K562 (cell line): Measurements from ENCODE around the gene MC3R. TPM values are rescaled to one million over a fixed set of nuclear protein-coding genes. Genes with fewer than 3 reads are reported as not detected.

Source experiments
- ATAC-seq: fragments of 200-7000 bp; cut with Tn5 transposase; 3 replicates; pipeline ENCODE4 v1.9.1; 2020; ENCODE audit warnings: moderate library complexity
- Bru-seq: library from RNA; stranded (reverse); fragments of 400-500 nt; gene quantifications from one replicate; lab custom pipeline; 2021; lab: Mats Ljungman, UMichigan
- BruChase-seq, 2 experiments: library from RNA; stranded (reverse); fragments of 400-500 nt; gene quantifications; one replicate each; lab custom pipeline; 2021; lab: Mats Ljungman, UMichigan
- BruUV-seq: library from RNA; stranded (reverse); fragments of 400-500 nt; replicated peaks from 2 replicates; lab custom pipeline; 2021; lab: Mats Ljungman, UMichigan
- CTCF ChIA-PET: fragments of 300-600 bp; formaldehyde crosslinking; extraction: SDS; loops from one replicate; lab custom pipeline; 2021; ENCODE audit warnings: low intra/inter-chr PET ratio; lab: Yijun Ruan, JAX
- POLR2A ChIA-PET: fragments of 300-600, 350-650 bp; sonication (Branson Sonifier 250); formaldehyde crosslinking; extraction: SDS; loops from one replicate; lab custom pipeline; 2021; ENCODE audit warnings: antibody characterized with exemption, inconsistent platforms; lab: Yijun Ruan, JAX
- DNase-seq, 4 experiments: peaks; one replicate each; pipeline versions ENCODE4 v3.0.0 to v3.0.0-alpha.2; 2011 to 2018; ENCODE audit warnings: low spot score in 3 of 4, mixed read lengths in 3 of 4; ENCODE audit errors: extremely low read depth in 1 of 4
- FAIRE-seq: peaks from 2 replicates; lab custom pipeline; 2011; peaks lifted over from hg19 to GRCh38; lab: Jason Lieb, UNC
- H2AFZ ChIP-seq: 2 replicates; pipeline ENCODE4 v1.6.0; 2011; ENCODE audit warnings: low read depth, low read length, control low read depth, inconsistent platforms
- H3K27ac ChIP-seq: fragments of 200-600 bp; 3 replicates; pipeline ENCODE4 v1.8.0; 2011; ENCODE audit warnings: low read depth, mild to moderate bottlenecking, control low read depth, inconsistent platforms, low read length, moderate library complexity, mixed read lengths; ENCODE audit errors: extremely low read depth
- H3K27me3 ChIP-seq, 2 experiments: fragments of 300-600 bp in 1 of 2; 2 replicates in 1 of 2; 3 replicates in 1 of 2; pipeline versions ENCODE4 v1.6.0 to v1.8.0; 2011; ENCODE audit warnings: inconsistent platforms in 2 of 2, low read length in 2 of 2, mild to moderate bottlenecking in 1 of 2, mixed read lengths in 1 of 2, moderate library complexity in 1 of 2; ENCODE audit not compliant: control insufficient read depth in 2 of 2, insufficient read depth in 2 of 2
- H3K36me3 ChIP-seq: fragments of 300-600 bp; 3 replicates; pipeline ENCODE4 v1.8.0; 2011; ENCODE audit warnings: mild to moderate bottlenecking, low read length, inconsistent platforms; ENCODE audit not compliant: control insufficient read depth, insufficient read depth
- H3K4me1 ChIP-seq, 2 experiments: fragments of 200-600 bp in 1 of 2; replicated peaks in 1 of 2; 2 replicates in 1 of 2; 3 replicates in 1 of 2; pipeline versions ENCODE4 v1.5.1 to v1.8.0; 2011; ENCODE audit warnings: inconsistent platforms in 2 of 2, low read length in 2 of 2, mild to moderate bottlenecking in 1 of 2, mixed read lengths in 1 of 2, moderate library complexity in 1 of 2; ENCODE audit not compliant: control insufficient read depth in 2 of 2, insufficient read depth in 2 of 2
- H3K4me2 ChIP-seq: 2 replicates; pipeline ENCODE4 v1.6.1; 2011; ENCODE audit warnings: low read length, control low read depth, inconsistent platforms, mixed read lengths; ENCODE audit not compliant: insufficient read depth
- H3K4me3 ChIP-seq: fragments of 200-600 bp; sonication (generic), shearing (Covaris generic); 2 replicates; pipeline ENCODE4 v1.5.1; 2016; ENCODE audit warnings: control low read depth, inconsistent platforms
- H3K79me2 ChIP-seq: fragments of 200-600 bp; 3 replicates; pipeline ENCODE4 v1.8.0; 2011; ENCODE audit warnings: low read length, inconsistent platforms; ENCODE audit not compliant: control insufficient read depth, insufficient read depth
- H3K9ac ChIP-seq, 2 experiments: 2 replicates each; pipeline versions ENCODE4 v1.6.0 to v1.6.1; 2011; ENCODE audit warnings: low read depth in 2 of 2, low read length in 2 of 2, control low read depth in 1 of 2, inconsistent platforms in 1 of 2, mild to moderate bottlenecking in 1 of 2, mixed read lengths in 1 of 2; ENCODE audit not compliant: insufficient read depth in 1 of 2
- H3K9me1 ChIP-seq: one replicate; pipeline ENCODE4 v1.6.0; 2011; ENCODE audit warnings: inconsistent platforms, mild to moderate bottlenecking, low read length, moderate library complexity; ENCODE audit not compliant: control insufficient read depth, insufficient read depth
- H3K9me3 ChIP-seq: replicated peaks from 2 replicates; pipeline ENCODE4 v1.5.1; 2011; ENCODE audit warnings: low read depth, low read length, inconsistent platforms; ENCODE audit not compliant: control insufficient read depth, insufficient read depth
- H4K20me1 ChIP-seq: replicated peaks from 2 replicates; pipeline ENCODE4 v1.6.1; 2011; ENCODE audit warnings: low read length, inconsistent platforms, mixed read lengths; ENCODE audit not compliant: control insufficient read depth, insufficient read depth
- BRCA1 ChIP-seq, 2 experiments: fragments of 450-650 bp in 1 of 2; sonication (generic) in 1 of 2; formaldehyde crosslinking in 1 of 2; IDR thresholded peaks; 2 replicates each; pipeline versions ENCODE4 v1.5.0 to v1.6.1; 2017 to 2020; ENCODE audit warnings: mild to moderate bottlenecking in 1 of 2, missing genetic modification reagents in 1 of 2
- CBX2 ChIP-seq: fragments of 200-600 bp; sonication (generic); IDR thresholded peaks from one replicate; pipeline ENCODE4 v1.6.1; 2012; ENCODE audit warnings: mild to moderate bottlenecking, low read length, inconsistent platforms; ENCODE audit not compliant: insufficient read depth, poor library complexity, severe bottlenecking
- PBX2 ChIP-seq, 2 experiments: IDR thresholded peaks in 1 of 2; conservative IDR thresholded peaks in 1 of 2; 2 replicates each; pipeline ENCODE4 v1.6.1; 2016; ENCODE audit warnings: low read depth in 2 of 2, mild to moderate bottlenecking in 1 of 2, missing compliant biosample characterization in 1 of 2, missing genetic modification characterization in 1 of 2, moderate library complexity in 1 of 2
- PCBP1 ChIP-seq: fragments of 200-400 bp; formaldehyde crosslinking; IDR thresholded peaks from 2 replicates; pipeline ENCODE4 v1.6.1; 2018; ENCODE audit warnings: mild to moderate bottlenecking, low read depth, low read length; ENCODE audit not compliant: poor library complexity, severe bottlenecking
- SRSF7 ChIP-seq: fragments of 200-400 bp; formaldehyde crosslinking; optimal IDR thresholded peaks from 2 replicates; pipeline ENCODE3; 2017; ENCODE audit warnings: mild to moderate bottlenecking, low read depth, low read length
- ZC3H4 ChIP-seq: sonication (generic); formaldehyde crosslinking; IDR thresholded peaks from 2 replicates; pipeline ENCODE4 v1.9.0; 2021; ENCODE audit warnings: missing genetic modification reagents, borderline replicate concordance
- ZNF212 ChIP-seq: fragments of 450-650 bp; formaldehyde crosslinking; IDR thresholded peaks from 2 replicates; pipeline ENCODE4 v1.4.0; 2020; ENCODE audit warnings: mild to moderate bottlenecking
- WGBS: fragments of 100-300 bp; shearing (Covaris generic); methylation state at CpG from one replicate; pipeline ENCODE4 v1.1.6; 2016; ENCODE audit warnings: low coverage, mixed read lengths; ENCODE audit not compliant: insufficient coverage; ENCODE audit errors: missing lambda C conversion rate; 5-methylcytosine and 5-hydroxymethylcytosine counted together
- in situ Hi-C: fragments of 300-500 bp; cut with MboI; formaldehyde crosslinking; loops from 4 replicates; pipeline ENCODE4 v1.15.0; 2018; ENCODE audit warnings: inconsistent platforms, mixed read lengths
- intact Hi-C: fragments of 100-400 bp; cut with micrococcal nuclease; formaldehyde crosslinking; loops from 2 replicates; pipeline ENCODE4 v1.14.2; 2022
- long read RNA-seq, 3 experiments: library from polyadenylated mRNA in 2 of 3; library from RNA in 1 of 3; unstranded in 2 of 3; stranded (forward) in 1 of 3; transcript quantifications; one replicate each; pipeline ENCODE4 v2.0.0, GENCODE V29; 2019 to 2022
- polyA minus RNA-seq, 3 experiments: library from RNA; depleted of rRNA, polyadenylated mRNA; stranded (reverse); fragments of >200 nt; gene quantifications; 2 replicates each; pipeline ENCODE4 v1.2.3, GENCODE V29; 2011
- polyA plus RNA-seq, 8 experiments: library from polyadenylated mRNA; depleted of rRNA in 4 of 8; stranded (reverse) in 5 of 8; unstranded in 3 of 8; fragments of >200 nt; fragmentation: Nextera tagmentation in 2 of 8; fragmentation: Illumina TruSeq in 1 of 8; extraction: Ambion mirVana in 2 of 8; extraction: Trizol in 1 of 8; gene quantifications; 2 replicates each; pipeline versions ENCODE4 v1.2.1 to v1.2.3, GENCODE V29; 2011 to 2014; ENCODE audit warnings: inconsistent platforms in 1 of 8, missing spikeins in 1 of 8
- total RNA-seq, 7 experiments: library from RNA; depleted of rRNA in 6 of 7; stranded (reverse); fragments of >200 nt in 6 of 7; fragmentation: Illumina TruSeq in 2 of 7; extraction: Trizol in 2 of 7; gene quantifications; 2 replicates each; pipeline versions ENCODE4 v1.2.1 to v1.2.3, GENCODE V29; 2011 to 2021; ENCODE audit warnings: low replicate concordance in 1 of 7

Gene MC3R
- not detected in 2 replicates for total RNA-seq (2011; cell fraction: chromatin; rRNA removed; ENCODE audit: low replicate concordance)
- total RNA-seq (2011; cell fraction: nucleolus; rRNA removed) = not detected in 2 replicates
- total RNA-seq (2011; cell fraction: nucleoplasm; rRNA removed) = not detected in 2 replicates
- total RNA-seq (2014; rRNA removed) (not detected in 2 replicates), total RNA-seq (2014; rRNA removed; fragmentation: Illumina TruSeq; extraction: Trizol) (not detected in 2 replicates), total RNA-seq (2015; rRNA removed; fragmentation: Illumina TruSeq; extraction: Trizol) (not detected in 2 replicates), total RNA-seq (2021) (not detected in 2 replicates), polyA plus RNA-seq (2011; rRNA removed) (not detected in 2 replicates), polyA plus RNA-seq (2014; fragmentation: Illumina TruSeq; extraction: Trizol) (not detected in 2 replicates), polyA plus RNA-seq (2014; fragmentation: Nextera tagmentation; extraction: Ambion mirVana) (not detected), polyA plus RNA-seq (2014; rRNA removed) (not detected in 2 replicates), polyA minus RNA-seq (2011; rRNA and poly(A)+ RNA removed) (not detected in 2 replicates), Bru-seq, nascent RNA (not detected), BruChase-seq, experiment 1, labeled RNA remaining after a 2-hour chase (not detected), BruChase-seq, experiment 2, labeled RNA remaining after a 6-hour chase (not detected)
- not detected in 2 replicates for polyA plus RNA-seq (2011; cell fraction: cytosol; rRNA removed)
- not detected in 2 replicates for polyA plus RNA-seq (2011; cell fraction: nucleus; rRNA removed)
- not detected in 2 replicates for polyA plus RNA-seq (2012)
- polyA minus RNA-seq (2011; cell fraction: cytosol; rRNA and poly(A)+ RNA removed) = not detected in 2 replicates
- not detected in 2 replicates for polyA minus RNA-seq (2011; cell fraction: nucleus; rRNA and poly(A)+ RNA removed)
- long read RNA-seq, experiment 1 = 0 reads
- long read RNA-seq, experiment 2 = 0 reads
- long read RNA-seq, experiment 3 = 0 reads

DNA sequence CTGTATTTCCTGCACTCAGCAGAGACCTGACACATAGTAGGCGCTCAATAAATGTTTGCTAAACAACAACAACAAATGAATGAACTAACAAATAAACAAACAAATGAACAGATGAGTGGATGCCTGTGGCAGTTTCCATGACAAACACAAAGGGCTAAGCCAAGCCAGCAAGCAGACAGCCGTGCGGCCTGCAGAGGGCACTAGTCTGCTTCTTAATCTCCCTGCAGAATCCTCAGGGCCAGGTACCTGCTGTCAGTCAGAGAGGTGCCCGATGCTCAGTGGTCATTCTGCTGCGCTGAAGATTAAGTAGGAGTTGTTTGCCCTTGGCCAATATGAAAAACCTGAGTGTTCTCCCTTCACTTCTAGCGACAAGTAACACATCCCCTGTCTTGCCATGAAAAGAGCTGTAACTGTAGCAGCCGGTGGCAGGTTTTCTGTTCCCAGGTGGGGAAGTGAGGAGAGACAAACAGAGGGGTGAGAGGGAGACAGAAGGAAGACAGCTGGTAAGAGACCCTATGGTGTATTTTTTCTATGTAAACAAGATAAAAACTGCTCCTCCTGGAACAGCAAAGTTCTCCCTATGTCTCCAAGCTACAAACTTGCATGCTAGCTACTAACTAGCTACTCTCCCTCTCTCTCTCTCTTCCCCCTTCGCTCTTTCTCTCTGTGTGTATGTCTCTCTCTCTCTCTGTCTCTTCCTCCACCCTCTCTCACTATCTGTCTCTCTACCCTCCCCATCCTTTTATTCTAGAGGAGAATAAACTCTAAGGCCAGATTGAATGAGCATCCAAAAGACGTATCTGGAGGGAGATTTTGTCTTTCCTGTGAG lies at the start of gene MC3R:
MC3R (plus strand) TSS at position 779 of the 829 bp plus-strand sequence. CDS start 112 bp downstream, outside the sequence.
- BruUV-seq = no TSS peak
- Histone ChIP-seq H3K27ac (no peak within 1 kb of the TSS), H3K9me1 (no peaks in the 10 kb centered on the region), H4K20me1 (no peaks in the 10 kb centered on the region), H2AFZ (no peak within 1 kb of the TSS), H3K36me3 (no peaks in the 10 kb centered on the region), H3K9me3 (no peaks in the 10 kb centered on the region; the same call in 1 of the 2 replicates), H3K4me3 (no peak within 1 kb of the TSS), H3K9ac (no peak within 1 kb of the TSS), H3K4me2 (no peak within 1 kb of the TSS), H3K27me3 (peaks cover 0 to 7% of the 10 kb centered on the region in 2 experiments; a peak in 2 of 5 replicates), H3K79me2 (no peaks in the 10 kb centered on the region), H3K4me1 (no peaks in the 10 kb centered on the region; a peak in 1 of 5 replicates)
- in situ Hi-C loops (loop anchor here (25.0 kb wide), 1 partner anchor 1586 kb away; no protein-coding TSS in a partner anchor), intact Hi-C loops (loop anchor here (1.0 to 2.0 kb wide), 4 partner anchors 95 to 1599 kb away; no protein-coding TSS in a partner anchor)
- ATAC-seq (peak; percentile 94), DNase-seq (peak; percentile 42 to 61 (median 47)), FAIRE-seq (peak; percentile 76)
- 0% methylated on average over 9 of the region's 9 CpGs for WGBS
- ChIA-PET POLR2A (no interaction called here), CTCF (interaction anchor here (1.0 to 2.0 kb wide), 4 partner anchors 96 to 1599 kb away, joined by 3 to 13 read pairs (median 3); no protein-coding TSS in a partner anchor)
- TF ChIP-seq ZNF212 (CRISPR knock-in tag) = no peak
- TF ChIP-seq ZC3H4 = no peak
- TF ChIP-seq SRSF7 = no peak
- TF ChIP-seq PBX2 (CRISPR knock-in tag; IDR thresholded peaks at IDR 0.05; ENCODE audit: low read depth) = no peak
- TF ChIP-seq PBX2 (tag; conservative IDR thresholded peaks at IDR 0.05; ENCODE audit: low read depth) = 0 out of 2 replicates have a peak, but pooled peaks have one; percentile 8
- TF ChIP-seq BRCA1 (IDR thresholded peaks at IDR 0.05) = no peak
- no peak for TF ChIP-seq BRCA1 (CRISPR knock-in tag; IDR thresholded peaks at IDR 0.05)
- TF ChIP-seq PCBP1 = no peak
- TF ChIP-seq CBX2 = no peak
